ENCODE results near the gene CDH24.

- peak; percentile 14 to 44 for TF ChIP-seq CTCF (IDR thresholded peaks at IDR 0.05; ENCODE audit: extremely low read depth in 1 of 2, insufficient read depth in 1 of 2, low read depth in 1 of 2, low read length in 2 of 2)
- TF ChIP-seq MYC (IDR thresholded peaks at IDR 0.05; ENCODE audit: low read depth, low read length), result no peak
- no peak for TF ChIP-seq EZH2 (IDR thresholded peaks at IDR 0.05; ENCODE audit: borderline replicate concordance, low read depth, low read length, severe bottlenecking)
These were observed 36.8 kb upstream of the CDH24 start for GRCh38 chr14:23093991-23094665.
